ENCODE results near the gene CCDC88C.

GRCh38 chr14:91385224-91385623 lies 32.4 kb downstream of the CCDC88C start:
- no peak for TF ChIP-seq POLR2A (IDR thresholded peaks at IDR 0.05)
- no peak for TF ChIP-seq CTCF (IDR thresholded peaks at IDR 0.05)
- TF ChIP-seq POLR2AphosphoS5 (IDR thresholded peaks at IDR 0.05), result no peak

All from prostate gland (tissue), 2 donors.